PC-9 (cell line): Measurements from ENCODE around the gene MED26. TPM values are rescaled to one million over a fixed set of nuclear protein-coding genes. Genes with fewer than 3 reads are reported as not detected.

ENCODE experiments used
- BruUV-seq: library from RNA; stranded (reverse); fragments of 400-500 nt; replicated peaks from 2 replicates; lab custom pipeline; 2021; lab: Mats Ljungman, UMichigan
- CTCF ChIA-PET: fragments of 300-600 bp; sonication (Branson Sonifier 250); formaldehyde crosslinking; loops from one replicate; lab custom pipeline; 2022; ENCODE audit warnings: antibody characterized with exemption; lab: Charles Lee
- POLR2A ChIA-PET: fragments of 300-600 bp; sonication (Branson Sonifier 250); formaldehyde crosslinking; loops from one replicate; lab custom pipeline; 2022; ENCODE audit warnings: antibody characterized with exemption; ENCODE audit not compliant: unreplicated experiment; lab: Charles Lee
- DNase-seq, 2 experiments: peaks; one replicate each; pipeline versions ENCODE4 v3.0.0 to v3.0.0-alpha.2; 2015 to 2022; ENCODE audit warnings: mixed read lengths in 1 of 2
- H2AFZ ChIP-seq: fragments of 200-600 bp; sonication (generic); 2 replicates; pipeline ENCODE4 v1.8.1; 2017; ENCODE audit warnings: antibody characterized with exemption
- H3F3A ChIP-seq: fragments of 200-600 bp; sonication (generic); 2 replicates; pipeline ENCODE4 v1.8.1; 2017; ENCODE audit warnings: antibody characterized with exemption, mild to moderate bottlenecking, low read depth; ENCODE audit not compliant: insufficient read depth
- H3K27ac ChIP-seq: fragments of 200-600 bp; sonication (generic); 2 replicates; pipeline ENCODE4 v1.6.1; 2016; ENCODE audit warnings: mixed run types
- H3K27me3 ChIP-seq: fragments of 200-600 bp; sonication (generic); 2 replicates; pipeline ENCODE4 v1.6.1; 2016; ENCODE audit warnings: low read depth, mixed run types; ENCODE audit not compliant: insufficient read depth
- H3K36me3 ChIP-seq: fragments of 200-600 bp; sonication (generic); 2 replicates; pipeline ENCODE4 v1.6.1; 2016; ENCODE audit warnings: low read depth, mixed run types
- H3K4me1 ChIP-seq: fragments of 200-600 bp; sonication (generic); replicated peaks from 2 replicates; pipeline ENCODE4 v1.6.1; 2016; ENCODE audit warnings: mixed run types; ENCODE audit not compliant: insufficient read depth
- H3K4me2 ChIP-seq: fragments of 200-600 bp; sonication (generic); 2 replicates; pipeline ENCODE4 v1.6.1; 2017; ENCODE audit warnings: mixed run types
- H3K4me3 ChIP-seq: fragments of 200-600 bp; sonication (generic); 2 replicates; pipeline ENCODE4 v1.6.1; 2016; ENCODE audit warnings: mixed run types
- H3K79me2 ChIP-seq: fragments of 200-600 bp; sonication (generic); 2 replicates; pipeline ENCODE4 v1.6.1; 2017; ENCODE audit warnings: low read depth, mixed run types
- H3K9me2 ChIP-seq: fragments of 200-600 bp; sonication (generic); 2 replicates; pipeline ENCODE4 v1.8.1; 2017; ENCODE audit warnings: mild to moderate bottlenecking; ENCODE audit not compliant: insufficient read depth
- H3K9me3 ChIP-seq: fragments of 200-600 bp; sonication (generic); 2 replicates; pipeline ENCODE4 v1.8.1; 2016; ENCODE audit warnings: low read depth; ENCODE audit not compliant: insufficient read depth
- H4K20me1 ChIP-seq: fragments of 200-600 bp; sonication (generic); 2 replicates; pipeline ENCODE4 v1.8.1; 2017; ENCODE audit not compliant: insufficient read depth
- CTCF ChIP-seq: fragments of 200-600 bp; sonication (generic); conservative IDR thresholded peaks from 2 replicates; pipeline ENCODE4 v1.6.1; 2017; ENCODE audit warnings: mixed run types, antibody characterized with exemption, mild to moderate bottlenecking, moderate library complexity
- EZH2 ChIP-seq: fragments of 200-600 bp; sonication (generic); IDR thresholded peaks from 2 replicates; pipeline ENCODE4 v1.8.0; 2017; ENCODE audit warnings: antibody characterized with exemption, low read depth
- intact Hi-C: fragments of 100-400 bp; cut with micrococcal nuclease; formaldehyde crosslinking; loops from one replicate; pipeline ENCODE4 v1.10.0; 2022; ENCODE audit not compliant: unreplicated experiment
- total RNA-seq: library from RNA; stranded (reverse); gene quantifications from 2 replicates; pipeline ENCODE4 v1.2.3, GENCODE V29; 2021

The MED26 gene
- total RNA-seq, 1 experiment from 2014 or later: 11.9 TPM

- Histone ChIP-seq H3K27ac (no peak overlapping the region), H3K9me3 (no peaks in the 10 kb centered on the region), H3K4me3 (no peak overlapping the region), H3F3A (peaks cover 20% of the 10 kb centered on the region), H3K79me2 (peaks cover 96% of the 10 kb centered on the region), H3K27me3 (no peaks in the 10 kb centered on the region), H3K4me2 (no peak overlapping the region), H2AFZ (no peak overlapping the region), H3K36me3 (no peaks in the 10 kb centered on the region), H4K20me1 (peaks cover 94% of the 10 kb centered on the region), H3K4me1 (no peaks in the 10 kb centered on the region), H3K9me2 (no peaks in the 10 kb centered on the region)
- intact Hi-C loops: no loop called here
- no peak for DNase-seq
- ChIA-PET POLR2A (no interaction called here), CTCF (no interaction called here)
- no TSS peak for BruUV-seq
- TF ChIP-seq CTCF (no peak), EZH2 (no peak)
Measured at GRCh38 chr19:16607819-16608218, 20.2 kb downstream of the MED26 start.

GRCh38 chr19:16605553-16605994 is 22.4 kb downstream of the MED26 start:
- H3K4me2 ChIP-seq: no peak overlapping the region
- peaks cover 94% of the 10 kb centered on the region for H4K20me1 ChIP-seq
- no peaks in the 10 kb centered on the region for H3K36me3 ChIP-seq
- H3K9me2 ChIP-seq: no peaks in the 10 kb centered on the region
- ChIA-PET POLR2A (no interaction called here), CTCF (interaction anchor here (0.6 kb wide), 1 partner anchor 497 kb away, joined by 7 read pairs; no protein-coding TSS in a partner anchor)
- no peak overlapping the region for H2AFZ ChIP-seq
- H3K9me3 ChIP-seq: no peaks in the 10 kb centered on the region
- no peak for DNase-seq
- no TSS peak for BruUV-seq
- no peaks in the 10 kb centered on the region for H3K4me1 ChIP-seq
- H3K27ac ChIP-seq: no peak overlapping the region
- H3K79me2 ChIP-seq: peaks cover 96% of the 10 kb centered on the region
- no peak overlapping the region for H3K4me3 ChIP-seq
- no peaks in the 10 kb centered on the region for H3K27me3 ChIP-seq
- no peak for TF ChIP-seq CTCF
- no peak for TF ChIP-seq EZH2
- intact Hi-C loops: no loop called here
- peaks cover 16% of the 10 kb centered on the region for H3F3A ChIP-seq

- H3K36me3 ChIP-seq: no peaks in the 10 kb centered on the region
- no peaks in the 10 kb centered on the region for H3K4me1 ChIP-seq
- H3K9me3 ChIP-seq: no peaks in the 10 kb centered on the region
- no TSS peak for BruUV-seq
- DNase-seq: no peak
- no peak overlapping the region for H3K27ac ChIP-seq
- H3K9me2 ChIP-seq: no peaks in the 10 kb centered on the region
- ChIA-PET CTCF (no interaction called here), POLR2A (interaction anchor here (0.6 kb wide), 1 partner anchor 662 kb away, joined by 3 read pairs; no protein-coding TSS in a partner anchor)
- TF ChIP-seq CTCF: no peak
- TF ChIP-seq EZH2: no peak
- no peak overlapping the region for H3K4me3 ChIP-seq
- no peaks in the 10 kb centered on the region for H3K27me3 ChIP-seq
- H2AFZ ChIP-seq: no peak overlapping the region
- H4K20me1 ChIP-seq: peaks cover 94% of the 10 kb centered on the region
- peaks cover 96% of the 10 kb centered on the region for H3K79me2 ChIP-seq
- no peak overlapping the region for H3K4me2 ChIP-seq
- intact Hi-C loops: no loop called here
- peaks cover 16% of the 10 kb centered on the region for H3F3A ChIP-seq
Measured at GRCh38 chr19:16605115-16605514, 22.9 kb downstream of the MED26 start.
